NCI-H2081 (cell line): ENCODE data around the gene KRT2.

Experiments used
- DNase-seq, 2 experiments: peaks; one replicate each; lab custom pipeline; 2025; lab: John Stamatoyannopoulos, UW

KRT2 gene

DNA sequence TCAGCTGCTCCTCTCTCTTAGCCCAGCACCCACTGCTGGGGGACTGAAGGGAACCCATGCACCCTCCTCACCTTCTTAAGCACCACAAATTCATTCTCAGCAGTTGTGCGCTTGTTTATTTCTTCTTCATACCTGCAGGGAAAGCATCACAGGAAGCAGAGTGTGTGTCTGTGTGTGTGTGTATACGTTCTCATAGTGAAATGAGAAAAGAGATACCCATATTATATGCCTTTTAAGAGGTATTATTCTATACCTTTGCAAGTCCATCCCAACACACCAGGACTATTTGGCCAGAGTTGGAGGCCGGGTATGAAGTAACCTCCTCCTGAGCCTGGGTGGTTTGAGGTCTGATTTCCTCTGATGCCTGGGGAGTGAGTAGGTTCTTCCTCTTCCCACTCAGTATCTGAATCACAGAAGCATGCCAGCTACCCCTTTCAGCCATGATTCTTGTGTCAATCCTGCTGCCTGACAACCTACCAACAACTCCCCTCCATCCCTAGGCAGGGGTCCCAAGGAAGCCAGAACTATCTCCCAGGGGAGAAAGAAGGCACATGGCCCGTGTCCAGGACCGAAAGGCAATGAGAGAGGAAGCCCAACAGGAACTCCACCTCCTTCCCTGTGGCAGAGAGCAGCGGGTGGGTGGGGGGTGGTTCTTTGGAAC lies 36.7 kb downstream of the KRT2 start:
- DNase-seq = no peak

DNA sequence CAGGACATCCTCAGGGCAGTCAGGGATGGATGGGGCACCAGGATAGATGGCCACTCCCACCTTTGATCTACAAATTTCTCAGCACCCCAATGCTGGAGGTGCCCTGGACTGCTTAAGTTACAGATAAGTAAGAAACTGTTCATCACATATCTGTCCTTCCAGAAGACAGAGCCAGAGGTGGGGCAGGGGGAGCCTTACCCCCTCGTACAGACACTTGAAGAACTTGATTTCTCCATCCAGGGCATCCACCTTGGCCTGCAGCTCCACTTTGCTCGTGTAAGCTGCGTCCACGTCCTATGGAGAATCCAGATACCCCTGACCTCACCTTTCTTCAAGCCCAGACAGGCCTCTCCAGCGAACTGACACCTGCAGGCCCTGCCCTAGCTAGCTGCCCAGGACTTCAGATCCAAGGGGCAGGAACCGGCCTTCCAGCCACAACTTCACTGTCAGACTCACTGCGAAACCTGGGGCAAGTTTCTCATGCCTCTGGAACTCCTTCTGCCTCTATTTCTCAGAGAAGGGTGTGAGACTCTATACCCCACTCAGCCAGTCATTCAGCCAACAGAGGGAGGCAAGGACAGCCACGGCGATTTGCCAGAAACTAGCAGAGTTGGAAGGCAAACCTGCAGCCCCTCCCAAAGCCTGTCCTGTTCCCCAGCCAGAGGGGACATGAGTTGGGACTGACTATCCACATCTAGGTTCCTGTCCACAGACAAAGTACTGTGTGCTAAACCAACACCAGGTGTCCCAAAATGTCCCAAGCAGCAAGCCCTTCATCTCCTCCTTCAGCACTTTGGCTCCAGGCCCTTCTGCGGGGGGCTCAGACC lies 37.4 kb downstream of the KRT2 start:
- no peak for DNase-seq

DNA sequence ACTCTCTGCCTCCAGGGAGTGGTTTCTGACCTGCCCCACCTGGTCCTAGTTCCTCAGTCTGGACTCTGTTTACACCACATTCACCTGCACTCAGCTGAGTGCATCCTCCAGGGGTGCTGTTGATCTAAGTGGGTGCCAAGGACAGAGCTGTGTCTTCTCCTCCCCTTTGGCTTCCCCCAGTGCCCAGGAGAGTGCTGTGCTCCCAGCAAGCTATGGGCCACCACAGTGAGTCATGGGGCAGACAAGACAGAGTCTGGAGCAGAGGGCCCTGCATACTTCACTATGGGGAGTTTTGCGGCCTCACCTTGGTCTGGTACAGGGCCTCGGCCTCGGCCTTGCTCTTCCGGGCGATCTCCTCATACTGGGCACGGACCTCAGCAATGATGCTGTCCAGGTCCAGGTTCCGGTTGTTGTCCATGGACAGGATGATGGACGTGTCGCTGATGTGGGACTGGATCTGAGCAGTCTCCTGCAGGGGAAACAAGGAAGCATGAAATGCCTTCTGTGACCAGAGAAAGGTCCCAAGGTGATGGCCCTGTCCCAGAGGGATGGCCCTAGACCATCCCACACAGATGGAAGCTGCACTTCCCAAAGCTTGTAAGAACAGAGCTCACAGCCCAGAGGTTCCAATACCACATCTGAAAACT lies 38.5 kb downstream of the KRT2 start:
- no peak for DNase-seq

DNA sequence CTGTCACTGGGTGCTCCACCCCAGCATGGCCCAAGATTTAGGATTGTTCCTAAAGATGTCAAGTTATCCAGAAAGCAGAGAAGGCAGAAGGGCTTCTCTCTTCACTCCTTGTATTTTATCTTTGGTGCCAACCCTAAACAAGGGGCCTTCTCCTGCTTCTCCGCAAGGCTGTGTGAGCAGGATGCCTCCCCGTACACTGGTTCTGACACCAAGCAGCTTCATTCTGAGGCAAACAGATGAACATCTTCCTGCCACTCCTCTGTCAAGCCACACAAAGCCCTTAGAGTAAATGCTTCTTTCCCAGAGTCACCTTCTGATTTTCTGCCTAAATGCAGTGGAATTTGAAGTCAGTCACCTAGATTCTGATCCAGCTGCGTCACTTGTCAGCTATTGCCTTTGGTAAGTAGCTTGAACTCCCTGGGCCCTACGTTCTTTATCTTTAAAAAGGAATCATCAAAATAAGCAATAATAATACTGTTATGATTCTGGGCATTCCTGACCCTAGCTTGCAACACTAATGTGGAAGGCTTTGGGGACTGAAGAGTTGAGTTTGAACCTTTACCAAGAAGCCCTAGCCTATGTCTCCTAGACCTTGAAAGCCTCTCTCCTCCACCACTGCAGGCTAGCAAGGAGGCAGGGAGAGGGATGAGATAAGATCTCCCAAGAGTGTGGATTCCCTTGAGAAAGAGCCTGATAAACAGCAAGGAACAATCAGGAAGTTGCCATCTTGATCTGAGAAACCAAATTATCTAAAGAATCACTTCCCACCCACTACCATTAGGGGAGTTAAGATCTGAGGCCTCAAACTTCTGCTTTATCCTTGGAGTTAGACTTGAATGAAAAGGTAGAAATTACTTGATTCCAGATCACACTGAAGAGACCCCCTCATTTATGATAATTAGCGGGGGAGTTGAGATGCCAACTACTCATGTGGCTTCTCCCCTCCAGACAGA lies 39.3 kb downstream of the KRT2 start:
- DNase-seq = no peak

DNA sequence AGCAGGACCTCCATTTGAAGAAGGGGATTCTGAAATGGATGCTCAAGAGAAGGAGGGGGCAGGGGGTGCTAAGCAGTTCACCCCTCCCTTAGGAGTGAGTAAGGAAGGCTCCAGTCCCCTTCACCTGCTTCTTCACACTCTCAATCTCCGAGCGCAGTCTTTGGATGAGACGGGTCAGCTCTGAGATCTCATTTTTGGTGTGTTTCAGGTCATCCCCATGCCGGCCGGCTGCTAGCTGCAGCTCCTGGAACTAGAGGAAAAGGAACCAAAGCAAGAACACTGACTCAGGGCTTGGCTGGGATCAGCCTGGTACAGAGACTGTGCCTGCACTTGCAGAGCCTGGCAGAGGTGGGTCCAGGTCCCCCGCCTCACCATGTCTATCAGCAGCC lies 40.9 kb downstream of the KRT2 start:
- no peak for DNase-seq

DNA sequence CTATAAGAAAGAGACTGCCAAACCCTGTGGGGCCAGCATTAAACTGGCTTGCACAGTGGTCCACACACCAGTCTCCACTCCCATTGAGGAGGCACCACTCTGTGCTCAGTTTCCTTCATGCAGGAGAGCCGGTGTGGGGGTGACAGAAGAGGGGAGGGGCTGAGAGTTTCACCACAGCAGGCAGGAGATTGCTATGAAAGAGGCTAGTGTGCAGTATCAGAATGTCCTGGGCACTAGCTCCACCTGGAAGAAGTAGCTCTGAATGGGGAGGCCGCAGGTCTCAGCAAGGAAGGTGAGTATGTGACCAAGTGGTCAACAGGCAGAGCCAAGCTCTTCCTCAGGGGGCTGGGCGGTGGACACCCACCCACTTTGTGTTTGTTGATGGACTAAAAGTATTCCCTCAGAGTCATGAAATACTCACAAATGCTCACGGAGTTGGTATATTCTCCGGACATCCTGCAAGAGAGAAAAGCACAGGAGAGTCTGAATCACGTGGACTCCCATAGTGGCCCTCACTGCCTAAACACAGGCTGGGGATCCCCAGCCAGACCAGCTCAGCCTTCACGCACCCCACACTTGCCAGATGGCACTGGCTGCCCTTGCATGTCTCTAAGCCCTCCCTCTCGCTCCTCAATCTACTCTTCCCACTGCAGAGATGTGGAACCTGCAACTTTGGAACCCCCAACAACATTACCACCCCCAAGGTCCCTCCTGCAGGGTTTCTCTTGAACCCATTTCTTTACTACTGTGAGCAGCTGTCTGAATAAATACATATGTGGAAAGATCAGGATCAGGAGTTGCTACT lies 43.0 kb downstream of the KRT2 start:
- no peak for DNase-seq

DNA sequence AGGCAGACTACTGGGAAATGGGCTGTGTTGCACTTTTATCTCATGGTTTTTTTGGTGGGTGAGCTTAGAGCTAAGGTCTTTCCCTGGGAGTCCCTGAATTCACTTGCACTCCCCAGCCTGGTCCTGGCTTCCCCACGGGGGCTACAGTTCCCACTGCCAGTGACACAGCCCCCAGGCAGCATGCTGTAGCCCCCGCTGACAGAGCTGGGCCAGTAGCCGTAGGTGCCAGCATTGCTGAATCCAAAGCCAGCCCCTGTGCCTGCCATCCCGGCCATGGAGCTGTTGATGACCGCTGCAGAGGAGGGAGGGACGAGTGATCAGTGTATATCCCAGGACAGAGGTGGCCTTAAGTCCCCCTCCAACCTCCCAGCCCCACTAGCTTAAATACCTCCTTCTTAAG lies 43.9 kb downstream of the KRT2 start:
- no peak for DNase-seq

DNA sequence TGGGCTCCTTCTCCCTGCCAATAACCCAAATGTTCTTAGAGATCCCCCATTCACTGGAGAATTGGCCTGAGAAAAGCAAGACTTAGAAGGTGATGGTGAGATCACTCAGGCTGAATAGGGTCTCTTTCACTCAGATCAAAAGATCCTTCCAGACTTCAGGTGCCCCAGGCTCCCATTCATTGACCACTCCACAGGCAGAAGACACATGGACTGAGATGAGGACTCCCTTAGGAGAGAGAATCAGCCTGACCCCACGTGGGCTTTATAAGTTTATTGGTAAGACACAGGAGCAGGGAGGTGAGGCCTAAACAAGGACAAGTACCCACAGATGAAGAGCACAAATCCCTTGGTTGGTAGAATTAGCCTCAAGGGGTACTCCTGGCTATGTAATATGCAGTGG lies 44.7 kb downstream of the KRT2 start:
- no peak for DNase-seq

DNA sequence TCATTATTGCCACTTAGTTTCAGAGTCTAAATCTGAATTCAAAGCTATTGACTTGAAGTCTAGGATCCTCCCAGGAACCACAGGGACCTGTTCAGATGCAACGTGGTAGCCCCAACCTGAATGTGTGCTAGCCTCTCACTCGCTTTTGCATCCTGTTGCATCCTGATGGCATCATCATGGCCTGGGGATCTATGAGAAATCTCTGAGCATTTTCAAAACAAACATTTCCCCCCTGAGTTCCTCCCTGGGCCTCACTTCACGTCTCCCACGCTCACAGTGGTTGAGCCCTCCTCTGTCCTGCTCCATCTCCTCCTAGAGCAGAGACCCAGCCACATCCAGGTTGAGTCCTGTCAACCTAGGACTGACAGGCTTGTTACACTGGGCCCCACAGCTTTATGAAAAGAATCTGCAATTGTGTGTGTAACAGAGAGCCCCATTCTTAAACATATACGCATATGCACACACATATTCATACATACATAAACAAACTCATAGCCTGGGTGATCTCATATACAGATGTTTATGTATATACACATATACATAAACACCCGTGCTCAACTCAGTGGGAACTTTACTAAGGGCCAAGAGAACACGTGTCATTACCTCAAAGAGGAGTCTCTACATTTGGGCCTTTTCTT lies 45.3 kb downstream of the KRT2 start:
- no peak for DNase-seq

DNA sequence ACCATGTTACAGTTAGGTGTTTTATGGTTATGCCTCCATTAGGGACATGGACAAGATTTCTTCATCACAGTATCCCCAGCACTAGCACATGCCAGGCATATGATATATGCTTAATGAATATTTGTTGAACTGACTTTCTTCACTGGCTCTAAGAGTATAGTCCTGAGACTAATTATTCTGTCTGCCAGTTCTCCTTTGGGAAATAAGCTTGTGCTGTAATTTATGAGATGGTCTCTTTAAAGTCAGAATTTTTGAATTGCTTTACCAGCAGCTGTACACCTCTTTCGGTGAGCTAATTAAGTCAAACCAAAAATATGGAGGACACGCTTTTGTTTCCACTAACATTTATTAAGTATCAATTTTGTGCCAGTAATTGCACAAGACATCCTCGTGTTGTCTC lies 45.9 kb downstream of the KRT2 start:
- DNase-seq = no peak

DNA sequence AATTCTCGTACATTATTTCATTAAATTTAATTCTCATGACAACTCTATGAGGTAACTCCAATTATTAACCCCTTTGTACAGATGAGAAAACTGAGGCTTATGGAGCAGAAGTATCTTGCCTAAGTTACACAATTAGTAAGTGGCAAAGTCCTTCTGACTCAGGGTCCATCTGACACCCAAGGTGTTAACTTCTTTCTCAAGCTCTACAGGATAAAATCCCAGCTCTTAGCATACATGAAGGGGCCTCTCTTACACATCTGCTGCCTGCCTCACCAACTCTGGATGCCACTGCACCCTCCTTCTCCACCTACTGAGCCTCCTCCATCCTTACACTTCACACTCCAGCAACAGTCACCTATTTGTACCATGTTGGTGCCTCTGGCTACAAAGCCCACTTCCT lies 46.5 kb downstream of the KRT2 start:
- no peak for DNase-seq

DNA sequence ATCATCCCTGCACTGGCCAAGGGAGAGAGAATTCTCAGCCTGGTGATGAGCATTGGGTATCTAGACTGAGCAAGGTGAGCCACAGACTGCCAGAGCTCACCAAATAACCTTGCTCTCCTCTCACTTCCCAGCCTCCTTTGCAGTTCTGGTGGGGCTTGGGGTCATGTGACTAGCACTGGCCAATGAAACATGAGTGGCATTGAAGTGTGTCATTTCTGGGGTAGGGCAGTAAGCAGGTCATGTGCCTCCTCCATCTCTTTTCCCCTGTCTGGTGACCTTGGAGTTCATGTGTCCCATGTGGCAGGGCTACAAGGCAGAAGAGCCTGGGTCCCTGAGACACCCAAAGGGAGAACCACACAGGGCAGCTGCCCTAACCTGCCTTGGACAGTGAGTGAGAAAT lies 47.2 kb downstream of the KRT2 start:
- DNase-seq = no peak

DNA sequence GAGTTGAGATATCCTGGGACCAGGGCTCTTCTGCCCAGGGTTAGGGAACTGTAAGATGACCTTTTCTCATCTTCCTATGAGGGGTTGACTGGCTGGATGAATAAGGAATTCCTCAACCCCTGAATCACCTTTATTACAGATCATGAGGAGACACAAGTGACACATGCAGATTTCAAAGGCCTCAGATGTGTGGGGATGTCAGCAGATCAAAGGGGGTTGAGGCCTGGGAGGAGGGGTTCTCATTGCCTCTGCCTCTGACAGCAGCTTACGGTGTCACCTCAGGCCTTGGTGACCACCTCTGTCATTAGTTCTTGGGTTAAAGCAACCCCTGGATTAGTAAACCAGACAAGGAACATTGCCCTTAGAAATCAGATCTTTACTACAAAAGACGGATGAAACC lies 48.7 kb downstream of the KRT2 start:
- DNase-seq = no peak

DNA sequence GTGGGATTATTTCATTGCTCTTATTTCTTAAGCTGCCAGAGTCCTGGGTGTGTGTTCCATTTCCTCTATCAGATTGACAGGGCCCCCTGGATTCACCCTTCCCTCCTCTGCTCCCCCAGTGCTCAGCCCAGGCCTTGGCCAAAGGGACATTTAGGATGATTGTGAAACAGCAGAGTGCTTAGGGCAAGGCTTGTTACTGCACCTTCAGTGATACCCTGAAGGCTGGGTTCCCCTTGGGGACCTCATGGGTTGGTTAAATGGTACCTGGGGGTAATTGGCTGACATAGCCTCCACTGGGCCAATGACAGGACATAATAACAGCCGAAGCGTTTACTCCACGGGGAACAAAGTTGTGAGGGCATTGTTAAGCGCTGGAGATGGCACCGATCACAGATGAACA lies 49.5 kb downstream of the KRT2 start:
- no peak for DNase-seq

DNA sequence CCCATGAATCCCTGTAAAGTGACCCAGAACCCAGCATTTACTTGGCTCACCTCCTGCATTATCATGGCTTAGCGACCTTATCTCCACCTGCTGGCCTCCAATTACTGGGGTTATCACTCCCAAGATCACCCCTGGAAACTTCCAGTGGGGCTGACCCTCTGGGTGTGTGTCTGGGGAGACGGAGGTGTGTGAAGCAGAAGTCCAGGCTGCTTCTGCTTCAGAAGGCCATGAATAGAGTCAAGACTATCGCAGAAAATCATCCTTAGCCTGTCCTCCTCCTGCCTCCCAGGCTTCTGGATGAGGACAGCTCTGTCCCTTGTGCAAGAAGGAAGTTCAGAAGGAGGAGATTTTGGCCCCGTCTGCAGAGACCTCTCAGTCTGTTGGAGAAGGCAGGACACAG lies 50.3 kb downstream of the KRT2 start:
- no peak for DNase-seq

DNA sequence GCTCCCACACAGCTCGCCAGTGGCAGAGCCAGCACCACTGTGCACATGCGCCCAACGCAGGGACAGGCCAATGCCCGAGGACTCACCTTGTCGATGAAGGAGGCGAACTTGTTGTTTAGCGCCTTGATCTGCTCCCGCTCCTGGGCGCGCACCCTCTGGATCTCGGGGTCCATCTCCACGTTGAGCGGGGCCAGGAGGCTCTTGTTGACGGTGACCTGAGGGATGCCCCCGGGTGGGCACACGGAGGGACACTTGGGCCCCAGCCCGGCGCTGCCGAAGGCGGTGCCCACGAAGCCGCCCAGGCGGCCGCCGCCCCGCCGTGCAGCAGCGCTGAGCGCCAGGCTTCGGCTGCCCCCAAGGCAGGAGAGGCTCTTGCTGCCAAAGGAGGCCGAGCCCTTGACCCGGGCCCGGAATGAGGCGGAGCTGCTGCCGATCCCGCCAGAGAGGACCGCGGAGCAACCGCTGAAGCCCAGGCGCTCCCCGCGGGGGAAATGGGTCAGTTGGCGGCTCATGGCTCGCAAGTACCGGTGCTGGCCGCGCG lies 51.0 kb downstream of the KRT2 start, which contains the start of gene KRT72:
TSS of gene KRT72 (minus strand) at position 523 of the 541 bp plus-strand sequence. CDS start at position 512, 11 bp downstream.
- DNase-seq = no peak

DNA sequence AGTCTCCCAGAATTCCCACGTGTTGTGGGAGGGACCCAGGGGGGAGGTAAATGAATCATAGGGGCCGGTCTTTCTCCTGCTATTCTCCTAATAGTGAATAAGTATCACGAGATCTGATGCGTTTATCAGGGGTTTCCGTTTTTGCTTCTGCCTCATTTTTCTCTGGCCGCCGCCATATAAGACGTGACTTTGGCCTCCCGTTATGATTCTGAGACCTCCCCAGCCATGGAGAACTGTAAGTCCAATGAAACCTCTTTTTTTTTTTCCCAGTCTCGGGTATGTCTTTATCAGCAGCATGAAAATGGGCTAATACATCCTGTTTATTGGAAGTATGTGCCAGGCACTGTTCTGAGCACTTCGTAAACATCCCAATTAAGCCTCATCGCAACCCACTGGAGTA lies 51.5 kb downstream of the KRT2 start:
- DNase-seq = no peak

DNA sequence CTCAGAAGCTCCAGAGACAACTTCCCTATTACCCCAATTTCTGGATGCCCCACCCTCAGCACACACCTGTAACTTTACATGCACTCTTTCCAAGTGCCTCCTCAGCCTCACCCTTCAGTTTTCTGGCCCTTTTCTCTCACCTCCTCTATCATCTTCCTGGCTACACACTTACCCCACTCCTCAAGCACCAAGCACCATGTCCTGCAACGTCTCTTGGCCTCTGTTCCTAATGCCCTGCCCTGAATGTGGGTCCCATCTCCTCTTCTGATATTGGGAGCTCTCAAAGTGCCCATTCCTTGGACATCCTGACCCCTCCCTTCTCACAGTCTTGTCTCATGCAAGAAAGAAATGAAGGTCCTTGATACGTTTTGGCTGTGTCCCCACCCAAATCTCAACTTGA lies 51.9 kb downstream of the KRT2 start:
- no peak for DNase-seq

DNA sequence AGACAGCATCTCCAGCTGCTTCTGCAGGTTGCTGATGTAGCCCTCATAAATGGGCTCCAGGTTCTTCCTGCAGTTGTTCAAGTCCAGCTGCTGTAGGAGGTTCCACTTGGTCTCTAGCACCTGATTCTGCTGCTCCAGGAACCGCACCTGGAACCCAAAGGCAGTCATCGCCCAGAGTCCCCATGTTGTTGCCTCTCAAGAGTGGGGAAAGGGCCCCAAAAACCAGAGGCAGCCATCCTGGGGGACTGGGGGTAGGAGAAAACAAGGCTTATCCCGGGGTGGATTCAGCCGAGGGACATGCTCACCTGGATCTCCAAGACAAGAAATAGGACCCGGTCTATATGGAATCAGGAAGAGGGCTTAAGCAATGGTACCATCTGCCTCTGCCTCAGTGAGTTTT lies 53.0 kb downstream of the KRT2 start:
- DNase-seq = no peak
